ENCODE measurements around the gene FUOM. TPM values are rescaled to one million over a fixed set of nuclear protein-coding genes. Genes with fewer than 3 reads are reported as not detected.
"Not testable (repeated sequence)": the region's sequence is repeated elsewhere in the genome, so short reads cannot be mapped to it uniquely, and the experiment has no call there.

The FUOM gene
- total and polyA plus RNA-seq, 2 donors (not counting 3 experiments of a cell fraction or from before 2014, with no cell fraction given): 17.4 to 33.9 TPM

DNA sequence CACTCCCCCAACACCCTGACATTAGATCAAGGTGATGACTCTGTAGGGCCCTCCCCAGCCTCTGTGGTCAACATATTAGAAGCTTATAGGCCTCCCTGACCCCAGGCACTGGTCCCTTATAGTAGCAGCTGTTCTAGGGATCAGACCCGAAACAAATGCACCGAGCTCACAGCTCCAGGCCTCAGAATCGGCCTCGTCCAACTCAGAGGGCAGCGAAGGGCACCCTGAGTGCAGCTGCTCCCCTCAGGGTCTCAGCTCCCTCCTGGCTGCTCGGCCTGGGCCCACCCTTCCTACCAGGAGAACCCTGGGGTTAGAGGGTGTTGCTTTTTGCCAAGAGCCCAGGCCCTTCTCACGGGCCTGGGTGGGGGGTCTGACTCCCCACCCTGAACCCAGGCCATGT lies 10.3 kb upstream of the FUOM start:
- H3K27ac ChIP-seq (ENCODE audit: insufficient read depth, low read depth, low read length): no peak overlapping the region
- dilution Hi-C loops (cut with MboI; ENCODE audit: extremely low pct_ligation_motif_present, low sequenced_read_pairs) (no loop called here), intact Hi-C loops (cut with micrococcal nuclease) (no loop called here)
- H4K20me1 ChIP-seq (replicated peaks; ENCODE audit: control insufficient read depth, extremely low read depth, insufficient read depth, low read length): no peaks in the 10 kb centered on the region
- H2AFZ ChIP-seq (ENCODE audit: low read depth, low read length): no peak overlapping the region
- no peak for DNase-seq (ENCODE audit: low read depth, low spot score)
- peaks cover 2 to 43% of the 10 kb centered on the region in 2 experiments for H3K36me3 ChIP-seq (ENCODE audit: control insufficient read depth in 2 of 2, extremely low read depth in 1 of 2, insufficient read depth in 2 of 2, low read length in 2 of 2)
- no peaks in the 10 kb centered on the region for H3K27me3 ChIP-seq (ENCODE audit: control insufficient read depth in 2 of 2, insufficient read depth in 2 of 2, low read length in 2 of 2)
- H3K9ac ChIP-seq (replicated peaks; ENCODE audit: extremely low read depth, insufficient read depth, low read length): no peak overlapping the region
- no peak for FAIRE-seq
- peaks cover 2% of the 10 kb centered on the region for H3K79me2 ChIP-seq (ENCODE audit: control insufficient read depth, insufficient read depth, low read length)
- H3K4me1 ChIP-seq (ENCODE audit: control insufficient read depth, extremely low read depth, insufficient read depth, low read length): no peaks in the 10 kb centered on the region
- no peak for TF ChIP-seq FOS (IDR thresholded peaks at IDR 0.05; ENCODE audit: borderline replicate concordance, insufficient read depth, low read length)
- TF ChIP-seq, protein P1, sequence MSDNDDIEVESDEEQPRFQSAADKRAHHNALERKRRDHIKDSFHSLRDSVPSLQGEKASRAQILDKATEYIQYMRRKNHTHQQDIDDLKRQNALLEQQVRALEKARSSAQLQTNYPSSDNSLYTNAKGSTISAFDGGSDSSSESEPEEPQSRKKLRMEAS (IDR thresholded peaks at IDR 0.05; ENCODE audit: insufficient read depth, insufficient read length): no peak
- no peak for TF ChIP-seq EZH2 (IDR thresholded peaks at IDR 0.05; ENCODE audit: borderline replicate concordance, low read depth, low read length, severe bottlenecking)
- no peak for TF ChIP-seq MYC (IDR thresholded peaks at IDR 0.05; ENCODE audit: low read depth, low read length)
- TF ChIP-seq, protein P2, sequence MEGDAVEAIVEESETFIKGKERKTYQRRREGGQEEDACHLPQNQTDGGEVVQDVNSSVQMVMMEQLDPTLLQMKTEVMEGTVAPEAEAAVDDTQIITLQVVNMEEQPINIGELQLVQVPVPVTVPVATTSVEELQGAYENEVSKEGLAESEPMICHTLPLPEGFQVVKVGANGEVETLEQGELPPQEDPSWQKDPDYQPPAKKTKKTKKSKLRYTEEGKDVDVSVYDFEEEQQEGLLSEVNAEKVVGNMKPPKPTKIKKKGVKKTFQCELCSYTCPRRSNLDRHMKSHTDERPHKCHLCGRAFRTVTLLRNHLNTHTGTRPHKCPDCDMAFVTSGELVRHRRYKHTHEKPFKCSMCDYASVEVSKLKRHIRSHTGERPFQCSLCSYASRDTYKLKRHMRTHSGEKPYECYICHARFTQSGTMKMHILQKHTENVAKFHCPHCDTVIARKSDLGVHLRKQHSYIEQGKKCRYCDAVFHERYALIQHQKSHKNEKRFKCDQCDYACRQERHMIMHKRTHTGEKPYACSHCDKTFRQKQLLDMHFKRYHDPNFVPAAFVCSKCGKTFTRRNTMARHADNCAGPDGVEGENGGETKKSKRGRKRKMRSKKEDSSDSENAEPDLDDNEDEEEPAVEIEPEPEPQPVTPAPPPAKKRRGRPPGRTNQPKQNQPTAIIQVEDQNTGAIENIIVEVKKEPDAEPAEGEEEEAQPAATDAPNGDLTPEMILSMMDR (IDR thresholded peaks at IDR 0.05; ENCODE audit: extremely low read depth in 1 of 2, insufficient read depth in 1 of 2, low read depth in 1 of 2, low read length in 2 of 2): no peak
- TF ChIP-seq GATA2 (IDR thresholded peaks at IDR 0.05; ENCODE audit: insufficient read depth, insufficient read length, low read depth, low read length): no peak
- TF ChIP-seq JUN (IDR thresholded peaks at IDR 0.05; ENCODE audit: borderline replicate concordance, insufficient read depth, insufficient read length, low read depth): no peak
- no peak for TF ChIP-seq POLR2AphosphoS5 (IDR thresholded peaks at IDR 0.05; ENCODE audit: insufficient read depth, low read depth, low read length)
- TF ChIP-seq POLR2A (IDR thresholded peaks at IDR 0.05; ENCODE audit: low read depth, low read length): no peak
- no peak overlapping the region for H3K4me2 ChIP-seq (ENCODE audit: insufficient read depth, low read length)
- H3K9me3 ChIP-seq (replicated peaks; ENCODE audit: control insufficient read depth, insufficient read depth, low read length): no peaks in the 10 kb centered on the region
- H3K4me3 ChIP-seq (replicated peaks in 1 of 3; ENCODE audit: insufficient read depth in 1 of 3, low read depth in 1 of 3, low read length in 3 of 3): no peak overlapping the region
- no peaks in the 10 kb centered on the region for H3K9me1 ChIP-seq (replicated peaks; ENCODE audit: control insufficient read depth, extremely low read depth, insufficient read depth, low read length)
- ChIA-PET POLR2A (no interaction called here), CTCF (no interaction called here)
- no TSS peak for BruUV-seq (replicated peaks)

DNA sequence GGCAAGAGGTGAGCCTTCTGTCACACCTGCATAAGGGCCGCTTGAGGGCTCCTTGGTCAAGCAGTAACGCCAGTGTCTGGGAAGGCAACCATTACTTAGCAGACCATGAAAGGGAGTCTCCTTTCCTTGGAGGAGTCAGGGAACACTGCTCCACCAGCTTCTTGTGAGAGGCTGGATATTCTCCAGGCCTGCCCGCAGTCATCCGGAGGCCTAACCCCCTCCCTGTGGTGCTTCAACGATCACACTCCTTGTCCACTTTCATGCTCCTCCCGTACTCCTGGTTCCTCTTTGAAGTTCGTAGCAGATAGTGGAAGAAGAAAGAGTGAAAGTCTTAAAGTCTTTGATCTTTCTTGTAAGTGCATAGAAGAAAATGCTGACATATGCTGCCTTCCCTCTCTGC lies 9.6 kb upstream of the FUOM start:
- peaks cover 2 to 47% of the 10 kb centered on the region in 2 experiments for H3K36me3 ChIP-seq (ENCODE audit: control insufficient read depth in 2 of 2, extremely low read depth in 1 of 2, insufficient read depth in 2 of 2, low read length in 2 of 2)
- H3K79me2 ChIP-seq (ENCODE audit: control insufficient read depth, insufficient read depth, low read length); H2AFZ ChIP-seq (ENCODE audit: low read depth, low read length); H3K4me3 ChIP-seq (replicated peaks in 1 of 3; ENCODE audit: insufficient read depth in 1 of 3, low read depth in 1 of 3, low read length in 3 of 3); H3K9me3 ChIP-seq (replicated peaks; ENCODE audit: control insufficient read depth, insufficient read depth, low read length); FAIRE-seq; H3K27ac ChIP-seq (ENCODE audit: insufficient read depth, low read depth, low read length); H3K9me1 ChIP-seq (replicated peaks; ENCODE audit: control insufficient read depth, extremely low read depth, insufficient read depth, low read length); DNase-seq (ENCODE audit: low read depth, low spot score); H4K20me1 ChIP-seq (replicated peaks; ENCODE audit: control insufficient read depth, extremely low read depth, insufficient read depth, low read length); H3K4me2 ChIP-seq (ENCODE audit: insufficient read depth, low read length); intact Hi-C loops (cut with micrococcal nuclease); dilution Hi-C loops (cut with MboI; ENCODE audit: extremely low pct_ligation_motif_present, low sequenced_read_pairs); H3K27me3 ChIP-seq (ENCODE audit: control insufficient read depth in 2 of 2, insufficient read depth in 2 of 2, low read length in 2 of 2); POLR2A ChIA-PET; H3K4me1 ChIP-seq (ENCODE audit: control insufficient read depth, extremely low read depth, insufficient read depth, low read length); CTCF ChIA-PET; BruUV-seq (replicated peaks); H3K9ac ChIP-seq (replicated peaks; ENCODE audit: extremely low read depth, insufficient read depth, low read length): not testable (repeated sequence)

Data from endothelial cell of umbilical vein (primary cell).